ENCODE data around the gene RANBP3.

DNA sequence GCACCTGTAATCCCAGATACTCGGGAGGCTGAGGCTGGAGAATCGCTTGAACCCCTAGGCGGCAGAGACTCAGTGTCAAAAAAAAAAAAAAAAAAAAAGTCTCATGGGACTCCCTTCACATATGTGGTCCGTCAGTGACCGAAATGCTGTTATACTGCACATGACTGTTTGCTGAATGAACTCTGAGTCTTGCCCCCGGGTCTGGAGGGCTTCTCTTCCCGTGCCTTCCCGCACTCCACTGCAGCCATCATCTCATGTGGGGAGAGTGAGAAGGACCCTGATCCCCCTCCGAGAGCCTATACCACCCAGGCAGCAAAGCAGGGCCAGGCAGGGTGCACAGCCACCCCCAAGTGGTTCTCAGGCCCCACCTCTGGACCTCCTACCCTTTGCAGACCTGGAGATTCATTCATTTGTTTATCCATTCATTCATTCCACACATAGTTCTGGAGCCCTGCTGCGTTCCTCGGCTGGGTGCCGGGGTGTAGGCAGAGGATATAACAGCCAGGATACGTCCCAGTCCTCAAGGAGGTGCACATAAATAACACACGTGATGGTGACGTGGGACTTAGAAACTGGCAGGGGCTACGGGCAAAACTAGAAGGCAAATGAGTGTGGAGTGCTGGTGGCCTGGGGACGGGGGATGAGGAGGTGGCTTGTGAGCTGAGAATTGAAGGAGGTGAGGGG lies 88.5 kb downstream of the RANBP3 start:
- TF ChIP-seq ZNF677 (tag by site-specific recombination; IDR thresholded peaks at IDR 0.05) (no peak), ZNF76 (tag by site-specific recombination; IDR thresholded peaks at IDR 0.05; ENCODE audit: borderline replicate concordance, low read depth) (no peak)
- TF ChIP-seq, protein P1, sequence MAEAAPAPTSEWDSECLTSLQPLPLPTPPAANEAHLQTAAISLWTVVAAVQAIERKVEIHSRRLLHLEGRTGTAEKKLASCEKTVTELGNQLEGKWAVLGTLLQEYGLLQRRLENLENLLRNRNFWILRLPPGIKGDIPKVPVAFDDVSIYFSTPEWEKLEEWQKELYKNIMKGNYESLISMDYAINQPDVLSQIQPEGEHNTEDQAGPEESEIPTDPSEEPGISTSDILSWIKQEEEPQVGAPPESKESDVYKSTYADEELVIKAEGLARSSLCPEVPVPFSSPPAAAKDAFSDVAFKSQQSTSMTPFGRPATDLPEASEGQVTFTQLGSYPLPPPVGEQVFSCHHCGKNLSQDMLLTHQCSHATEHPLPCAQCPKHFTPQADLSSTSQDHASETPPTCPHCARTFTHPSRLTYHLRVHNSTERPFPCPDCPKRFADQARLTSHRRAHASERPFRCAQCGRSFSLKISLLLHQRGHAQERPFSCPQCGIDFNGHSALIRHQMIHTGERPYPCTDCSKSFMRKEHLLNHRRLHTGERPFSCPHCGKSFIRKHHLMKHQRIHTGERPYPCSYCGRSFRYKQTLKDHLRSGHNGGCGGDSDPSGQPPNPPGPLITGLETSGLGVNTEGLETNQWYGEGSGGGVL (tag by site-specific recombination; IDR thresholded peaks at IDR 0.05): no peak
- TF ChIP-seq, protein P2, sequence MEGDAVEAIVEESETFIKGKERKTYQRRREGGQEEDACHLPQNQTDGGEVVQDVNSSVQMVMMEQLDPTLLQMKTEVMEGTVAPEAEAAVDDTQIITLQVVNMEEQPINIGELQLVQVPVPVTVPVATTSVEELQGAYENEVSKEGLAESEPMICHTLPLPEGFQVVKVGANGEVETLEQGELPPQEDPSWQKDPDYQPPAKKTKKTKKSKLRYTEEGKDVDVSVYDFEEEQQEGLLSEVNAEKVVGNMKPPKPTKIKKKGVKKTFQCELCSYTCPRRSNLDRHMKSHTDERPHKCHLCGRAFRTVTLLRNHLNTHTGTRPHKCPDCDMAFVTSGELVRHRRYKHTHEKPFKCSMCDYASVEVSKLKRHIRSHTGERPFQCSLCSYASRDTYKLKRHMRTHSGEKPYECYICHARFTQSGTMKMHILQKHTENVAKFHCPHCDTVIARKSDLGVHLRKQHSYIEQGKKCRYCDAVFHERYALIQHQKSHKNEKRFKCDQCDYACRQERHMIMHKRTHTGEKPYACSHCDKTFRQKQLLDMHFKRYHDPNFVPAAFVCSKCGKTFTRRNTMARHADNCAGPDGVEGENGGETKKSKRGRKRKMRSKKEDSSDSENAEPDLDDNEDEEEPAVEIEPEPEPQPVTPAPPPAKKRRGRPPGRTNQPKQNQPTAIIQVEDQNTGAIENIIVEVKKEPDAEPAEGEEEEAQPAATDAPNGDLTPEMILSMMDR (tag by site-specific recombination; IDR thresholded peaks at IDR 0.05): no peak
